GM12892 (cell line): ENCODE data around the gene HECW1.

ENCODE experiments used
- DNase-seq: peaks from one replicate; pipeline ENCODE4 v3.0.0; 2011; ENCODE audit not compliant: insufficient read length
- FAIRE-seq: peaks from 2 replicates; lab custom pipeline; 2011; peaks lifted over from hg19 to GRCh38; lab: Jason Lieb, UNC
- POLR2A ChIP-seq: IDR thresholded peaks from 2 replicates; pipeline ENCODE4 v1.6.1; 2011; ENCODE audit warnings: low read depth, low read length, control low read depth
- POLR2AphosphoS5 ChIP-seq: IDR thresholded peaks from 2 replicates; pipeline ENCODE4 v1.6.1; 2011; ENCODE audit warnings: low read depth, low read length, control low read depth
- TAF1 ChIP-seq: IDR thresholded peaks from 2 replicates; pipeline ENCODE4 v1.6.1; 2011; ENCODE audit warnings: low read depth, mild to moderate bottlenecking, control low read depth, low read length, borderline replicate concordance

Gene HECW1

DNA sequence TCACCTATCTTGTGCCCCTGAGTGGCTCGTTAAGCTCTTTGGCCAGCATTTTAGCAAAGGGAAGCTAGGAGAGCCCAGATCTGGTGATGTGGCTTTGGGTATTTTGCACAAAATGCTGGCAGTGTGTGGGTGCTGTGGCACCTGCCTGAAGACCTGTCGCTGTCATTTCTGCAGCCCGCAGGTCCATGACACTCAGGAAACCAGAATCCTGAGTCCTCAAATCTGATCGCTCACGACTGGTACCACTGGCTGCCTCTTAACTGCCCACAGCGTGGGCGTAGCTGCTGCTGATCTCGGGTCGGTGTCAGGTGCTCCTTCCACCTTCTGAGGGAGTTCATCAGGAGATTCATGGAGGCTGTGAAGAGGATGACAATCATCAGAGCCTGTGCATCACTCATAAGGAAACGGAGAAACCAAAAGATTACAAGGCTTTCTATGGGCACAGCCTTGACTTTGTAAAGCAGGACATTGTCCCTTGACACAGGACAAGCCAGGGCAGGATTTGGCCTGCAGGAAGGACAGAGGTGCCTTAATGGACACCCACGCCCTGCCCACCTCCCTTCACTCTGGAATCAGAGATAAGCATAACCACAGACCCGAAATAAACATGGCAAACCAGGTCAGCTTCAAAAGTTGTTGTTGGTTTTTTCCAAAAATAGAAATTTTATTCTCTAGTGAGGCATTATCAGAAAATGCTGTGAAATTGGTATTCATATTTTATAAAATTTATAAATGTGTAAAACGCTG lies 399.5 kb downstream of the HECW1 start:
- TF ChIP-seq POLR2A: no peak
- no peak for TF ChIP-seq TAF1
- TF ChIP-seq POLR2AphosphoS5: no peak
- DNase-seq (no peak), FAIRE-seq (no peak)

GRCh38 chr7:43513251-43513650 lies 400.8 kb downstream of the HECW1 start:
- DNase-seq: no peak
- no peak for TF ChIP-seq POLR2AphosphoS5
- TF ChIP-seq POLR2A: no peak
- TF ChIP-seq TAF1: no peak
- FAIRE-seq: no peak

GRCh38 chr7:43516581-43517342 lies 404.3 kb downstream of the HECW1 start:
- FAIRE-seq (peak; percentile 30), DNase-seq (no peak)
- no peak for TF ChIP-seq POLR2A
- TF ChIP-seq POLR2AphosphoS5: no peak
- no peak for TF ChIP-seq TAF1

DNA sequence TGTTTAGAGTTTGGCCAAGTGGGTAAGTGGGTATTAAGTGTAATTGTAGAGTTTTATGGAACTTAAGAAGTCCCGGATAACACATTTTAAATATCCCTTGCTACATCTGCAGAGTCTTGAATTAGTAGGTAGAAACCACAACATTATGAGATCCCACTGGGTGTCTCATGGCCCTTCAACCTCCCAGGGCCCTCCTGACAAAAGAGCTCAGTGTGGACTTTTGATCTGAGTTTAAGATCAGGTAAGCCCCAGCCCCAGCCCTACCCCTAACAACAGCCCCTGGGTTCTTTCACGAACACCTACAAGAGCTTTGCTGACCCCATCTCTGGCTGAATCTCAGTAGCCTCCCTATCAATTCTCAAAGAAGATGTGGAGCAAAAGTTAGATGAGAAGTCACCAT lies 405.0 kb downstream of the HECW1 start:
- DNase-seq (no peak), FAIRE-seq (no peak)
- no peak for TF ChIP-seq POLR2AphosphoS5
- TF ChIP-seq TAF1: no peak
- TF ChIP-seq POLR2A: no peak

GRCh38 chr7:43520201-43520600 lies 407.8 kb downstream of the HECW1 start:
- no peak for DNase-seq
- TF ChIP-seq TAF1: no peak
- no peak for TF ChIP-seq POLR2A
- TF ChIP-seq POLR2AphosphoS5: no peak
- no peak for FAIRE-seq

DNA sequence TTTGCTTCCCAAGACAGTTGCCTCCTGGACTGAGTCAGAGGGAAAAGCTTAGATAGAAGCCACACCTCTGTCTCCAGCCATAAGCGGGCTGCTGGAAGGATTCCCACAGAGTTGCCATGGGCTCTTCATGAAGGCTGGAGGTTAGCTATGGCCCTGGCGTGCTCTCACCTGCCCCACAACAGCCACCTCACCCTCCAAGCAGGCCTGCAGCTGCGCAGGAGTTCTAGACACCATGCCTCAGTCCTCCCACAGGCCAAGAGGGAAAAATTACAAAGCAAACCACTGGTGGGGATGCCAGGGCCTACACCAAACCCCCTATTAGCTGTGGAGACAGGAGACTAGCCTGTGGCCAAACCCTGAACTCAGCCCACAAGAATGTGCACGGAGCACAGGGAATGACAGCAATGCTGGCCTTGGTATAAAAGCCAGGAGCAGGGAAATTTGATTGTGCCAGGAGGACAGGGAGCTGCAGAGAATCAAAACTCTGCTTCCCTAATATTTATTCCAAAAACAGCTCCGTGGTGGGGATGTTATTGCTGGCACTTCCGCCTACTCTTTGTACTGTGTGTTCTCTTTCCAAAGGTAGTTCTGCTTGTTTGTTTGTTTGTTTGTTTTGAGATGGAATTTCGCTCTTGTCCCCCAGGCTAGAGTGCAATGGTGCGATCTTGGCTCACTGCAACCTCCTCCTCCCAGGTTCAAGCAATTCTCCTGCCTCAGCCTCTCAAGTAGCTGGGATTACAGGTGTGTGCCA lies 410.1 kb downstream of the HECW1 start:
- no peak for DNase-seq
- no peak for TF ChIP-seq POLR2AphosphoS5
- TF ChIP-seq POLR2A: no peak
- no peak for TF ChIP-seq TAF1
- no peak for FAIRE-seq

DNA sequence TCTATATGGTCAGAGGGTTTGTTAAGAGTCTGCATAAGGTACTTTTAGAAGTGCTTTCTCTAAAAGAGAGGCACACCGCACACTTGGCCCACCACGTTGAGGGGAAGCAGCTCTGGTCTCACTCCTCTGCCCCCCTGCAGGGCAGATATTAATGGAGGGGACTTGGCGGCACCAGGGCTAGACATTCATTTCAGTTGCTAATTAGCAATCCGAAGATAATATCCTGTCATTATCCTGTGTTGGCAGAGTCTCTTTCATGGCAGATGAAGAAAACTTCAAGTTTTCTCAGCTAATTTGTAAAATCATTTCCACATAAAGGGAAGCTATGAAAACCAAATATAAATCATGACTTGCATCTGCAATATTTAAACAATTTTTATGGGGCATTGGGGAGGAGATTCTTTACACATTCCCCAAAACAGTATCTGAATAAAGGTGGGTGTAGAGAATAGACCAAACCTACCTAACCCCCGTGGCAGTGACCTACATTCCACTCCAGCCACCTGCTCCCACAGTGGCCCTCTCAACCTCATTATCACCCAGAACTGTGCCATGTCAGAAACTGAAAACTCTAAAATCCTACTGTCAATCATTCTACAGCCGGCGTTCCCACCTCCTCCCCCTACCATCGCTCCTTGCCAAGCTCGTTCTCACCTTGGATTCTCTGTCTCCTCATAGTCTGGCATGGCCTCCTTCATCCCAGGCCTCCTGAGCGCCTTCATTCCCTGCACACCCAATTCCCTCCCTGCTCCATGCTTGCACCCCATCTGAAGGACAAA lies 416.3 kb downstream of the HECW1 start:
- no peak for DNase-seq
- TF ChIP-seq POLR2A (no peak), TAF1 (no peak), POLR2AphosphoS5 (no peak)
- no peak for FAIRE-seq

GRCh38 chr7:43530553-43531410 lies 418.3 kb downstream of the HECW1 start:
- DNase-seq: no peak
- no peak for FAIRE-seq
- TF ChIP-seq TAF1: no peak

- TF ChIP-seq POLR2AphosphoS5 (no peak), POLR2A (no peak), TAF1 (no peak)
- FAIRE-seq (no peak), DNase-seq (no peak)
Observed at GRCh38 chr7:43531700-43532099, 419.3 kb downstream of the HECW1 start.

DNA sequence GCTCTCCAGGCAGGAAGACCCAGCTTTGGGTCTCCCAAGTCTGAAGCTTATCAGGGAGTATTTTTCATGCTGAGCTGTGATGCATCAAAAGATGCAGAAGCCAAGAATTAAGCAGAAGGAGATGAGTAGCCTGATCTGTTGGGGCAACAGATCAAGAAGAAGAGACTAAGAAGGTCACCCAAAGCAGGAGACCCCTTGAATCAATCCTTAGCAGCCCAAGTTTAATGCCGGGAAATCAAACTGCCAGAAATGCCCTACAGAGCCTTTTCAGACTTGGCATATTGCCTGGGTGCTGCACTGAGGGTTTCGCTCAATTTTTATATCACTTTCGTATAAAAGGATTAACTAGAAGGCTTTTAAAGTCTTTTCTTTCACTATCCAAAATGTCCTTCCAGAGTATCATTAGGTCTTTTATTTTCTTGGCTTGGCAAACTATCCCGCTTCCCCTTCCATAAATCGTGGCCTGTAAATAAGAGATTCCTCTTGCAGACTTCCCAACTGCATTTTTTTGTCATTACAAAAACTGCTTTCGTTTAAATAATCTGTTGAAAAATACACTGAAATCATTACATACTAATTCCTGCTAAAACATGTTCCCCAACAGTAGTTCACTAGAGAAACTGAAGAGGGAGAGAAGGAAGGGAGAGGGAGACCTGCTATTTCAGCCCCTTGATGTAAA lies 421.5 kb downstream of the HECW1 start:
- no peak for DNase-seq
- no peak for FAIRE-seq
- TF ChIP-seq TAF1: no peak
- TF ChIP-seq POLR2AphosphoS5: no peak
- TF ChIP-seq POLR2A: no peak
